ENCODE data around the gene FOXA2.

DNA sequence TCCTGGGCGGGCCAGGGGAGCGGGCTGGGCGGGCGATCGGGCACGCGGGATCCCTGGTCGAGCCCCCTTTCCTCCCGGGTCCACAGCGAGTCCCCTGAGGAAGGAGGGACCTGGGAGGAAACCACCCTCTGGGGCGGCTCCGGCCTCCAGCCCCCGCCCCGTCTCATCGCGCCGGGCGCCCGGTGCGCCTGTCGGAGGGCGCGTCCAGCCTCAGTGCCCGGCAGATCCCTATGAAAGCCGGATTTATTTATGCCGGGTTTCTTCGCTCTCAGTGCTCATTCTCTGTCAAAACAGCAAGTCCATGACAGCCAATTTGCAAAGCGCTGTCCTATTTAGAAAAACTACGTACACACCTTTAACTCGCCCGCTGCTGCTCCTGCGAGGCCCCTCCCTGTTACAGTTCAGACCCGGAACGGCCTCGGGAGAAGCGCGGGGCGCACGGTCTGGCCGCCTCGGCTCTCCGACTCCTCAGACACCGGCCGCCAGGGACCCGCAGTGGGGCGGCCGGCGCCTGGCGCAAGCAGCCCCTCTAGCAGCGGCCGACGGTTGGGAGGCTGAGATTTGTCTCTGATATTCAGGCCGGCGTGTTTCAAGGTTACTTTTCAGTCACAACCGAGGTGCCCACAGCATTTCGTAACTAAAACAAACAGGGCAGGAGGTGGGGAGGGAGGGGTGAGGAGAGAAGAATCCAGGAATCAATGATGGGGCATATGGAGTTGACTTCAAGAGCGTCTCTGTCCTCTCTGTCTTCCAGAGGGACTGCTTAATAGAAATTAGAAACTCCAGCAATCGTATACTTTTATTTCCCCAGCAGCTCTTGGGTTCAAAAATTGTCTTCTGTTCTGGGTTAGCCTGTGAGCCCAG, 782 bp upstream of the FOXA2 start:
- TF ChIP-seq, protein P1, sequence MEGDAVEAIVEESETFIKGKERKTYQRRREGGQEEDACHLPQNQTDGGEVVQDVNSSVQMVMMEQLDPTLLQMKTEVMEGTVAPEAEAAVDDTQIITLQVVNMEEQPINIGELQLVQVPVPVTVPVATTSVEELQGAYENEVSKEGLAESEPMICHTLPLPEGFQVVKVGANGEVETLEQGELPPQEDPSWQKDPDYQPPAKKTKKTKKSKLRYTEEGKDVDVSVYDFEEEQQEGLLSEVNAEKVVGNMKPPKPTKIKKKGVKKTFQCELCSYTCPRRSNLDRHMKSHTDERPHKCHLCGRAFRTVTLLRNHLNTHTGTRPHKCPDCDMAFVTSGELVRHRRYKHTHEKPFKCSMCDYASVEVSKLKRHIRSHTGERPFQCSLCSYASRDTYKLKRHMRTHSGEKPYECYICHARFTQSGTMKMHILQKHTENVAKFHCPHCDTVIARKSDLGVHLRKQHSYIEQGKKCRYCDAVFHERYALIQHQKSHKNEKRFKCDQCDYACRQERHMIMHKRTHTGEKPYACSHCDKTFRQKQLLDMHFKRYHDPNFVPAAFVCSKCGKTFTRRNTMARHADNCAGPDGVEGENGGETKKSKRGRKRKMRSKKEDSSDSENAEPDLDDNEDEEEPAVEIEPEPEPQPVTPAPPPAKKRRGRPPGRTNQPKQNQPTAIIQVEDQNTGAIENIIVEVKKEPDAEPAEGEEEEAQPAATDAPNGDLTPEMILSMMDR (conservative IDR thresholded peaks at IDR 0.05; ENCODE audit: low read depth, low read length): no peak; the same call in 1 of the 2 replicates
- no peak for TF ChIP-seq EZH2phosphoT487 (IDR thresholded peaks at IDR 0.05; ENCODE audit: borderline replicate concordance, low read length)

All from PC-3 (cell line).